Medulla oblongata (tissue), 1 donor: ENCODE results near the gene ALG9.
"Not testable (repeated sequence)": the region's sequence is repeated elsewhere in the genome, so short reads cannot be mapped to it uniquely, and the experiment has no call there.

Experiments used
- DNase-seq: peaks from one replicate; pipeline ENCODE4 v3.0.0-alpha.2; 2015; ENCODE audit errors: extremely low spot score

The ALG9 gene

GRCh38 chr11:111795334-111795985 is 75.9 kb downstream of the ALG9 start:
- no peak for DNase-seq

GRCh38 chr11:111793863-111794262 is 77.5 kb downstream of the ALG9 start:
- peak; percentile 27 for DNase-seq

GRCh38 chr11:111792955-111793500 is 78.4 kb downstream of the ALG9 start:
- DNase-seq: no peak

DNA sequence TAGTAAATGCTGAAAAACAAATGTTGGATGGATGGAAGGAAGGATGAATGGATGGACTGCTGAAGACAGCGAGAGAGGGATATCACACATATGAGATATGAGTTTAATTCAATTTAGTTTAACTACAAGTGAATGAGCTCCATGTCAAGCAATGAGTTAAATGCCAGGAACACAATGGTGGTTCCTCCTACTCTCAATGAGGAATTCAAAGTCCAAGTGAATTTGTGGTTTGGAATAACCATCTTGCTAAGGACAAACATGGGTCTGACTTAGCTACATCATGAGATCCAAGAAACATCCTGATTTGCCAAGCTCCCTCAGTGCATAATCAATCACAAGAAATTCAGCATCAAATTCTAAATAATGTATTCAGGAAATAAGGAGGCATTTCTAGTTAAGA is 79.1 kb downstream of the ALG9 start:
- DNase-seq: no peak

GRCh38 chr11:111788464-111788863 is 82.9 kb downstream of the ALG9 start:
- no peak for DNase-seq

GRCh38 chr11:111788051-111788450 is 83.3 kb downstream of the ALG9 start:
- DNase-seq: no peak

GRCh38 chr11:111785886-111786412 is 85.4 kb downstream of the ALG9 start:
- DNase-seq: no peak

DNA sequence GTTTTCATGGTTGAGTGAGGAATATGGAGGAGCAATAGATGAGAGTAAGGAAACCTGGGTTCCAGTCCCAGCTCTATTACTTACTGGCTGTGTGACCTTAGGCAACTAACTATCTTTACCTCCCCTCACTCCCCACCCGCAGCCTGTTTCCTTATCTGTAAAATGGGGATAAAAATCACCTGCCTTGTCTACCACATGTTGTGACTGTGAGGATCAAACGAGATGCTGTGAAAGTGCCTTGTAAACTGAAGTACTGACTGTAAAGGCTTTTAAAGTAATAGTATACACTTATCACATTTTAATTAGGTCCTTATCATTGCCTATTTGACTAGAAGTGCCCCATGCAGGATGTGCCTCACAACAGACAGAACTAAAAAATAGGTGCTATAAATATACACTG is 86.3 kb downstream of the ALG9 start:
- DNase-seq: no peak

GRCh38 chr11:111784311-111784710 is 87.1 kb downstream of the ALG9 start:
- not testable (repeated sequence) for DNase-seq

DNA sequence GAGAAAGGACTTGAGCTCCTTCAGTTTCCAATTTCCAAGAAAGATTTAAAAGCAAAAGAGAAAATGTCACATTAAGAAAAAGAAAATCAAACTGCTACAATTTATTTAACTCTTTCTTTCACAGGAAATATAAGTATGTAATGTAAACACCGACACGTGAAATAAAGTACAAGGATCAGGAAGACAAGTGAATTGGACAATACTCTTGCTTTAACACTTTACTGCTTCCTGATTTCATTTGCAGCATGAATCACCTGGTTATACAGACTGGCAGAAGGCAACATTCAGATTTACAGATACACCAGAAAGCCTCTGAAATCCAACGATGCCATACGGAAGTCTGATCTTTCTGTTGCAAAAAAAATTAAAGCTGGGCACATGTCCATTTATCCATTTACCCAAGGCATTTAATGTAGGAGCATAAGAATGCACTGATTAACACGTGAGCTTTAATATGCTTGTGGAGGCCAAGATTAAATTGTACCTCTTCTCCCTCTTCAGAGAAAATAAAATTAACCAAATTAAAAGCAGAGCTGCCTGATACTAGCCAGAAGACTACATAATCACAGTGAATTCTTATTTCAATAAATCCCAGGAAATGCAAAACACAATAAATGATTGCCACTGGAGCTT is 89.2 kb downstream of the ALG9 start:
- no peak for DNase-seq

DNA sequence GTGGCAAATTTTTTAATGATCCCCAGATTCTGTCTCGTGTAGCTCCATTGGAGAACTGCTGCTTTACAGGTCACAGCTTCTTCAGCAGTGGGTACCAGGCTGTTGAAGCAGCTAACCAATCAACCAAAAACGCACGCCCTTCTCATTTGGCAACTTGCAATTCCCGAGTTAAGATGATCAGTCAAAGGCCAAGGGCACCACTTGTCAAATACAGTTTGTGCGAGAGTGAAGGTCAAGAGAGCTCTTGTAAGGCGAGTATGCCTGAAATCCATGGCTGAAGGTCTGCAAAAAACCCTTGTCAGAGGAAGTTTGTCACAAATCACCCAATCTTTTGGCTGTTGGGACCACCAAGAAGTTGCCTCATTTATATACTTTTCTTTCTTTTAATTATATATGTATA is 92.3 kb downstream of the ALG9 start:
- DNase-seq: no peak

DNA sequence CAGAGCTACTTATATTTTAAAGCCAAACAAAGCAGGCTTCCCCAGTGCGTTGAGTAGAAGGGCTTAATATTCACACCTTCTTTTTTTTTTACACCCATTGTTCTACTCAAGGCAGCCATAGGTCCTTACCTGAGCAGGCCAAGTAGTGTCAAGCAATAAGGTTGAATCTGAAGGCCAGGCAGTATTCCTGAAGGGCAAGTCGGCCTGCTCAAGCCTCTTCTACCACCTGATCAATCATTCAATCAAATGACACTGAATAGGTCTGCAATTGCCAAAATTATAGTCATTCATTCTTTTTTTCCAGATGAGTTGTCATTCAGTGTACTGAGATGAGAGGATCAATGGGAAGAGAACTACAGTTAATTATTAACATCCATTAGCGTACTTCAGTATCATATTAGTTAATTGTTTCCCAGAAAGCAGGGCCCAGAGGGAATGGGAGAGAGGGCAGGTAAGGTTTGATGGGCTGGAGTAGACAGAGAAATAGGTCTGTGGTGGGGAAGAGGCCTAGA is 93.3 kb downstream of the ALG9 start:
- no peak for DNase-seq

- DNase-seq: peak; percentile 93
Observed at GRCh38 chr11:111777094-111778046, 94.0 kb downstream of the ALG9 start.

DNA sequence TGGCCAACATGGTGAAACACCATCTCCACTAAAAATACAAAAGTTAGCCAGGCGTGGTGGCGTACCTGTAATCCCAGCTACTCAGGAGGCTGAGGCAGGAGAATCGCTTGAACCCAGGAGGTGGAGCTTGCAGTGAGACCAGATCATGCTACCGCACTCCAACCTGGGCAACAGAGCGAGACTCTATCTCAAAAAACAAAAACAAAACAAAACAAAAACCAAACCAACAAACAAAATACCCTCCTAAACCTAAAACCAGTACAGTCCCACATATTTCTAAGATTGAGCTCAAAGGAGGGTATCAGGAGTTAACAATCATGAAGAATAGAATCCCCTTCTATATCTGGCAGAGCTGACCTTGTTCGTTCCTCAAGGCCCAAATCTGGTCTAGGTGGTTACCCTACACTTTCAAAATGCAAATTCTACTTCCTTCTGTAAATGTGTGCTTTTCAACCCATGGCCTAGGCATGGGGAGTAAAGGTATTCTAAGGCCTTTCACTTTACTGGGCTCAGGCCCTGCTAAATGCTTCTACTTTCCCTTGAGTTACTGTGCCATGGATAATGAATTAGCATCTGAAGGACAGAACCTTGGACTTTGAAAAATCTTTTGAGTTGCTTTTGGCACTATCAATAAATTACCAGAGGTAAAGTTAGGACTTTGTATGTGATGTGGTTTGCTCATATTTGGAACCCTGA is 94.8 kb downstream of the ALG9 start:
- no peak for DNase-seq

DNA sequence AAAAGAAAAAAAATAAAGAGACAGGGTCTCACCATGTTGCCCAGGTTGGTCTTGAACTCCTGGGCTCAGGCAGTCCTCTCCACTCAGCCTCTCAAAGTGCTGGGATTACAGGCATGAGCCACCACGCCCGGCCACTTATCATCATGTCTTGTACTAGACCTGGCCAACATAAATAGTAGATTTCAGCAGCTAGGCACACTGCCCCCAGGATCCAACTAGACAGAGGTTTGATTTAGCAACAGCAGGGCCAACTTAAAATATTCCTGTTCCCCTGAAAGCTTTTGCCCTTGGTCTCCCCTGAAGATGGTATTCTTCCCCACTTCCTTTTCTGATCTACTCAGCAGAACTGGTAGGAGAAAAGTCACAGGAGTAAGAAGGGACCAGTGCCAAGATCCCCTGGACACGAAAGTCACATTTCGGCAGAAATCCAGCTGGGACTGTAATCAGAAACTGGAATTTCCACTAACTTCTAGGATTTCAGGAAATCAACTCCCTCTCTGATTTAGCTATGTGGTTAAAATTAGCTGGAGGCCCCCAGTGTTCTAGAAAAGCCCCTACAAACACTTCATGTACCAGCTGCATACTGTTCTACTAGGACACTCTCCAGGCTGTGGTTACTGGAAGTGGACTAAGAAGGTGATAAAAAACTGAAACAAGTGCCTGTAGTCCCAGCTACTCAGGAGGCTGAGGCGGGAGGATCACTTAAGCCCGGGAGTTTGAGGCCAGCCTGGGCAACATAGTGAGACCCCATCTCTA is 96.2 kb downstream of the ALG9 start:
- no peak for DNase-seq

GRCh38 chr11:111772535-111772934 is 98.8 kb downstream of the ALG9 start:
- DNase-seq: no peak

- not testable (repeated sequence) for DNase-seq
Observed at GRCh38 chr11:111771205-111771604, 100.2 kb downstream of the ALG9 start.

GRCh38 chr11:111770581-111771134 is 100.7 kb downstream of the ALG9 start:
- no peak for DNase-seq

GRCh38 chr11:111766834-111767142 is 104.6 kb downstream of the ALG9 start:
- DNase-seq: no peak
